Stomach (tissue), 4 donors: ENCODE measurements around the gene TMEM87B.

ENCODE experiments used
- POLR2A ChIP-seq, 4 donors: fragments of 450-650 bp; IDR thresholded peaks; one replicate each; pipeline ENCODE4 v1.6.1; 2016; ENCODE audit warnings: antibody characterized with exemption in 4 of 4, control low read depth in 2 of 4, mild to moderate bottlenecking in 1 of 4, moderate library complexity in 1 of 4
- POLR2AphosphoS5 ChIP-seq, 3 donors: sonication (generic); formaldehyde crosslinking; IDR thresholded peaks; one replicate each; pipeline ENCODE4 v1.6.1; 2016; ENCODE audit warnings: antibody characterized with exemption in 3 of 3
- TF ChIP-seq, protein P1 (sequence below), 7 experiments: fragments of 450-650 bp in 4 of 7; fragments of 200-600 bp in 3 of 7; sonication (generic) in 3 of 7; IDR thresholded peaks; one replicate each; pipeline ENCODE4 v1.5.1; 2016 to 2019; ENCODE audit warnings: antibody characterized with exemption in 7 of 7, control low read depth in 2 of 7, mild to moderate bottlenecking in 1 of 7

GRCh38 chr2:112074506-112074905 is 19.4 kb downstream of the TMEM87B start:
- TF ChIP-seq, protein P1, sequence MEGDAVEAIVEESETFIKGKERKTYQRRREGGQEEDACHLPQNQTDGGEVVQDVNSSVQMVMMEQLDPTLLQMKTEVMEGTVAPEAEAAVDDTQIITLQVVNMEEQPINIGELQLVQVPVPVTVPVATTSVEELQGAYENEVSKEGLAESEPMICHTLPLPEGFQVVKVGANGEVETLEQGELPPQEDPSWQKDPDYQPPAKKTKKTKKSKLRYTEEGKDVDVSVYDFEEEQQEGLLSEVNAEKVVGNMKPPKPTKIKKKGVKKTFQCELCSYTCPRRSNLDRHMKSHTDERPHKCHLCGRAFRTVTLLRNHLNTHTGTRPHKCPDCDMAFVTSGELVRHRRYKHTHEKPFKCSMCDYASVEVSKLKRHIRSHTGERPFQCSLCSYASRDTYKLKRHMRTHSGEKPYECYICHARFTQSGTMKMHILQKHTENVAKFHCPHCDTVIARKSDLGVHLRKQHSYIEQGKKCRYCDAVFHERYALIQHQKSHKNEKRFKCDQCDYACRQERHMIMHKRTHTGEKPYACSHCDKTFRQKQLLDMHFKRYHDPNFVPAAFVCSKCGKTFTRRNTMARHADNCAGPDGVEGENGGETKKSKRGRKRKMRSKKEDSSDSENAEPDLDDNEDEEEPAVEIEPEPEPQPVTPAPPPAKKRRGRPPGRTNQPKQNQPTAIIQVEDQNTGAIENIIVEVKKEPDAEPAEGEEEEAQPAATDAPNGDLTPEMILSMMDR (IDR thresholded peaks at IDR 0.05) = no peak
- TF ChIP-seq POLR2A (IDR thresholded peaks at IDR 0.05) = no peak
- no peak for TF ChIP-seq POLR2AphosphoS5 (IDR thresholded peaks at IDR 0.05)
